ENCODE results near the gene IGF2BP1.
A peak's percentile ranks its signal among the peaks of the same experiment; 100 is the strongest.

DNA sequence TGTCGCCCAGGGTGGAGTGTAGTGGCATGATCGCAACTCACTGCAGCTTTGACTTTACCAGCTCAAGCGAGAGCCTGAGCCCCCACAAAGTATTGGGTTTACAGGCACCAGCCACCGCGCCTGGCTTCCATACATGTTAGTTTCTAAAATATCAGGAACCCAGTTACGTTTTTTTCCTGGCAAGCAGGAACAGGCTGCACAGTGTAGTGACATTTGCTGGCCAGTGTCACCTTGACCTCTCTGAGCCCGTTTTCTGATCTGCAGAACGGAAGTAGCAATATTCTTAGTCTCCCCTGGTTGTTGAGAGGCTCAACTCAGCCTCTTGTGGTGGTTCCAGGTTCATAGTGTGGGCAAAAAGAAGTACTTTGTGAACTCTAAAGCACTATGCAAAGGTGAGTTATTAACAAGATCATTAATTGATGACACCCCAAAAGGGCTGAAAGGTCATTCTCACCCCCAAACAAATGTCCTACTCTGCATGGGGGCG, 15.6 kb downstream of the IGF2BP1 start:
- TF ChIP-seq EZH2 (IDR thresholded peaks at IDR 0.05; ENCODE audit: low read length, missing control alignments): peak; percentile 71
- TF ChIP-seq, protein P1, sequence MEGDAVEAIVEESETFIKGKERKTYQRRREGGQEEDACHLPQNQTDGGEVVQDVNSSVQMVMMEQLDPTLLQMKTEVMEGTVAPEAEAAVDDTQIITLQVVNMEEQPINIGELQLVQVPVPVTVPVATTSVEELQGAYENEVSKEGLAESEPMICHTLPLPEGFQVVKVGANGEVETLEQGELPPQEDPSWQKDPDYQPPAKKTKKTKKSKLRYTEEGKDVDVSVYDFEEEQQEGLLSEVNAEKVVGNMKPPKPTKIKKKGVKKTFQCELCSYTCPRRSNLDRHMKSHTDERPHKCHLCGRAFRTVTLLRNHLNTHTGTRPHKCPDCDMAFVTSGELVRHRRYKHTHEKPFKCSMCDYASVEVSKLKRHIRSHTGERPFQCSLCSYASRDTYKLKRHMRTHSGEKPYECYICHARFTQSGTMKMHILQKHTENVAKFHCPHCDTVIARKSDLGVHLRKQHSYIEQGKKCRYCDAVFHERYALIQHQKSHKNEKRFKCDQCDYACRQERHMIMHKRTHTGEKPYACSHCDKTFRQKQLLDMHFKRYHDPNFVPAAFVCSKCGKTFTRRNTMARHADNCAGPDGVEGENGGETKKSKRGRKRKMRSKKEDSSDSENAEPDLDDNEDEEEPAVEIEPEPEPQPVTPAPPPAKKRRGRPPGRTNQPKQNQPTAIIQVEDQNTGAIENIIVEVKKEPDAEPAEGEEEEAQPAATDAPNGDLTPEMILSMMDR (conservative IDR thresholded peaks at IDR 0.05 in 1 of 2, IDR thresholded peaks at IDR 0.05 in 1 of 2; ENCODE audit: low read depth in 1 of 2, low read length in 2 of 2): no peak
